Activated naive CD4-positive, alpha-beta T cell treated with anti-CD3 and anti-CD28 coated beads, Interleukin-2, amount 50 U/mL, for 24 hours (primary cell): ENCODE results near the gene TMTC4.

Experiments used
- H3K27ac Mint-ChIP-seq: one replicate; pipeline ENCODE4 v1.8.0; 2021; ENCODE audit warnings: mild to moderate bottlenecking, mixed read lengths
- H3K27me3 Mint-ChIP-seq: one replicate; pipeline ENCODE4 v1.8.0; 2021; ENCODE audit warnings: mixed read lengths
- H3K36me3 Mint-ChIP-seq: one replicate; pipeline ENCODE4 v1.8.0; 2021; ENCODE audit warnings: mixed read lengths
- H3K4me1 Mint-ChIP-seq: one replicate; pipeline ENCODE4 v1.8.0; 2021; ENCODE audit warnings: mixed read lengths
- H3K4me3 Mint-ChIP-seq: one replicate; pipeline ENCODE4 v1.8.0; 2021; ENCODE audit warnings: mild to moderate bottlenecking, mixed read lengths
- H3K9me3 Mint-ChIP-seq: one replicate; pipeline ENCODE4 v1.8.0; 2021; ENCODE audit warnings: mixed read lengths

The TMTC4 gene

DNA sequence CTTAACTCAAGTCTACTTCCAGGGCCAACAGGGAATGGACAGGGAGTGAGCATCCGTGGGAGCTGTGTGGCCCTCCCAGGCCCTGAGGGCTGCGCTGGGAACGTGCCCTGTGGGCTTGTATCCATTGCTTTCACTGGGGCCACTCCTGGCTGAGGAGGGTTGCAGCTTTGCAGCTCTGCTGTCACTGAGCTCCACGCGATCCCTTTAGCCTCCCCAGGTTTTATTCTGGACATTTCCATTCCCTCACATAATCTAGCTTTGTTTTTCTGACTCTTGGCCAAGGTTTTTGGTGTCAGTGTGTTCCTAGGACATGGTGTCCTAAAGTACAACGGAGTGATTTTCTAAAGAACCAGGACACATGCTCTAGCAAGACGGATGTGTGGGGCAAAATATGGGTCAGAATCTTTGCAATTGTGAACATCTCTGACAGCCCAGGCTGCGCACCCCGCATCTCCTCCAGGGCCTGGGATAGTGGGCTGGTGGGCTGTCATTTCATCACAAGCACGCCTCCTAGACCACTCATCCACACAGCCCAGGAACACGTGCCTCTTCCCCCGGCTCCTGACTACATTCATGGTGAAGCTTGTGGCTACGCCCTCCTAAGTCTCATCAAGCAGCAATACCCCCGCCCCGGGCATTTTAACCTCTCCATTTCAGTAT, 114.0 kb downstream of the TMTC4 start:
- no peak overlapping the region for H3K27ac Mint-ChIP-seq
- H3K4me1 Mint-ChIP-seq, result no peaks in the 10 kb centered on the region
- H3K36me3 Mint-ChIP-seq, result peaks cover 14% of the 10 kb centered on the region
- no peak overlapping the region for H3K4me3 Mint-ChIP-seq
- no peaks in the 10 kb centered on the region for H3K9me3 Mint-ChIP-seq
- no peaks in the 10 kb centered on the region for H3K27me3 Mint-ChIP-seq

DNA sequence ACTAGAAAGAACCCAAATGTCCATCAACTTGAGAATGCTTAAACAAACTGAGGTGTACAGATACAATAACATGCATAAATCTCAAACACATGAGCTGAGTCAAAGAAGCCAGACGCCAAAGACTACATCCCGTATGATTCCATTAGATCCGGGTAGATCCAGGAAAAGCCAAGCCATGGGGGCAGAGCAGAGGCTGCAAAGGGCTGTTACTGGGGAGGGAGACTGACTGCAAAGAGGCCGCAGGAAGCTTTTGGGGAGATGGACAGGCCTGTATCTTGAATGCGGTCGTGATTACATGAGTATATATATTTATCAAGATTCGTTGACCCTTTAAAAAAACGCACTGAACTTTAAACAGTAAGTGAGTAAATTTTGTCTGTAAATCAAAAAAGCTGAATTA, 114.7 kb downstream of the TMTC4 start:
- Mint-ChIP-seq H3K36me3 (peaks cover 12% of the 10 kb centered on the region), H3K27ac (no peak overlapping the region), H3K27me3 (no peaks in the 10 kb centered on the region)

More for the DNA sequence above, 114.7 kb downstream of the TMTC4 start:
- Mint-ChIP-seq H3K9me3 (no peaks in the 10 kb centered on the region), H3K4me3 (no peak overlapping the region), H3K4me1 (no peaks in the 10 kb centered on the region)
